Astrocyte of the spinal cord (primary cell): Measurements from ENCODE around the gene MKS1.
A peak's percentile ranks its signal among the peaks of the same experiment; 100 is the strongest.

ENCODE experiments used
- DNase-seq: peaks from one replicate; pipeline ENCODE4 v3.0.0; 2011; ENCODE audit warnings: low read depth, low spot score
- H3K4me3 ChIP-seq: 2 replicates; pipeline ENCODE4 v1.5.1; 2011; ENCODE audit warnings: low read depth, mild to moderate bottlenecking, low read length, moderate library complexity
- in situ Hi-C: cut with HindIII; loops from 2 replicates; pipeline ENCODE4 v1.10.0; 2017; ENCODE audit warnings: low sequenced_read_pairs
- TF ChIP-seq, protein P1 (sequence below): IDR thresholded peaks from 2 replicates; pipeline ENCODE4 v1.5.1; 2012; ENCODE audit warnings: low read depth, mild to moderate bottlenecking, low read length, inconsistent platforms

The MKS1 gene

GRCh38 chr17:58235821-58236220, 16.8 kb upstream of the MKS1 start:
- TF ChIP-seq, protein P1, sequence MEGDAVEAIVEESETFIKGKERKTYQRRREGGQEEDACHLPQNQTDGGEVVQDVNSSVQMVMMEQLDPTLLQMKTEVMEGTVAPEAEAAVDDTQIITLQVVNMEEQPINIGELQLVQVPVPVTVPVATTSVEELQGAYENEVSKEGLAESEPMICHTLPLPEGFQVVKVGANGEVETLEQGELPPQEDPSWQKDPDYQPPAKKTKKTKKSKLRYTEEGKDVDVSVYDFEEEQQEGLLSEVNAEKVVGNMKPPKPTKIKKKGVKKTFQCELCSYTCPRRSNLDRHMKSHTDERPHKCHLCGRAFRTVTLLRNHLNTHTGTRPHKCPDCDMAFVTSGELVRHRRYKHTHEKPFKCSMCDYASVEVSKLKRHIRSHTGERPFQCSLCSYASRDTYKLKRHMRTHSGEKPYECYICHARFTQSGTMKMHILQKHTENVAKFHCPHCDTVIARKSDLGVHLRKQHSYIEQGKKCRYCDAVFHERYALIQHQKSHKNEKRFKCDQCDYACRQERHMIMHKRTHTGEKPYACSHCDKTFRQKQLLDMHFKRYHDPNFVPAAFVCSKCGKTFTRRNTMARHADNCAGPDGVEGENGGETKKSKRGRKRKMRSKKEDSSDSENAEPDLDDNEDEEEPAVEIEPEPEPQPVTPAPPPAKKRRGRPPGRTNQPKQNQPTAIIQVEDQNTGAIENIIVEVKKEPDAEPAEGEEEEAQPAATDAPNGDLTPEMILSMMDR: no peak
- no peak for DNase-seq
- no peak overlapping the region for H3K4me3 ChIP-seq
- in situ Hi-C loops: no loop called here

- in situ Hi-C loops: no loop called here
- TF ChIP-seq, protein P1: no peak
- no peak overlapping the region for H3K4me3 ChIP-seq
- DNase-seq: no peak
These were observed 15.5 kb upstream of the MKS1 start for GRCh38 chr17:58234512-58234911.

DNA sequence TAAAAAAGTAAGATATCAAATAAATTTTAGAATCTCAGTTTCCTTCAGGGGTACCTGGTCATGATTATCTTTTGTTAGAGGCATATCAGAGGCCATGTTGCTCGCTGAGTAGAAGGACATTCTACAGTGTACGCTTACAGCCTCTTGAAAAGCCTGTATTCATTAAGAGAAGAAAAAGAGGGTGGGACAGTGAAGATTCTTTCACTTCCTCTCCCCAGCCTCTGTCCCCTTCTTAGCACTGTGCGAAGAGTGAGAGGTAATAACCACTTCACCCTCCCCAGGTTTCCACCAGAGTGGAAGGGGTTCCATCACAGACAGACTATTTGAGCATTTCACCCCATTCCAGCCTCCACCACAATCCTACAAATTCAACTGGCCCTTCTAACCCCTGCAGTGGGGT, 14.5 kb upstream of the MKS1 start:
- in situ Hi-C loops: no loop called here
- H3K4me3 ChIP-seq: no peak overlapping the region
- DNase-seq: no peak
- TF ChIP-seq, protein P1: no peak

GRCh38 chr17:58232707-58233156, 13.7 kb upstream of the MKS1 start:
- H3K4me3 ChIP-seq: no peak overlapping the region
- TF ChIP-seq, protein P1: no peak
- in situ Hi-C loops: no loop called here
- peak; percentile 65 for DNase-seq

DNA sequence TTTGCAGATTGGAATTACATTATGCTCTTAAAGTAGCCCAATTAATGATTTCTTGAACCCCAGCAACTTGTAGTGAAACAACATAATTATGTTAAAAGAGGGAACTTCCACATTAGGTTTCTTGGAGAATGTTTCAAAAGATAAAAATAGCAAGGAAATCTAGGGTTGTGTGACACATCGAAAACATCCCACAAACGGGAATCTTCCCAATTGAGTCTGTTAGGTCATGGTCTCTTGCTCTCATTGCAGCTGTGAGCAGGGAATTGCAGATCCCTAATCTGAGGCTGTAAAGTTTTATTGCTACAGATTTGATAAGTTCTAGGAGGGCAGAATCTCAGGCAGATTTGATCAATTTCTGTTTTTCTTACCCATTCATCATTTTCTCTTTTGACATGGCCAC, 12.6 kb upstream of the MKS1 start:
- in situ Hi-C loops: no loop called here
- no peak for DNase-seq
- TF ChIP-seq, protein P1: no peak
- no peak overlapping the region for H3K4me3 ChIP-seq

DNA sequence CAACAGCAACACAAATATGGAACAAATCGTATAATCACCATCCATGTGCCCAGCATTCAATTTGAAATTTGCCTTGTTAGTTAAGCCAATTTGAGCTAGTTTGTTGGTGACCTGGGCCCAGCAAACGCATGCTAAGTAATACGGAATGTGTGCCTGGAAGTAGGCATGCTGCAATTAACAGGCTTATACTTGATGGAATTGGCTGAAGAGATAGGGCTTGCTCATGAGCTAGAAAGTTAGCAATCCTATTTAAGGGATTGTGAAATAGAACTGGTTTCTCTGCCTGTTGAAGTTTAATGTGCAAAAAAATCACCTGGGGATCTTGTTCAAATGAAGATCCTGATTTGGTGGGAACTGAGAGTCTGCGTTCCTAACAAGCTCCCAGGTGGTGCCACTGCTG, 10.8 kb upstream of the MKS1 start:
- H3K4me3 ChIP-seq: no peak overlapping the region
- DNase-seq: no peak
- in situ Hi-C loops: no loop called here
- TF ChIP-seq, protein P1: no peak

DNA sequence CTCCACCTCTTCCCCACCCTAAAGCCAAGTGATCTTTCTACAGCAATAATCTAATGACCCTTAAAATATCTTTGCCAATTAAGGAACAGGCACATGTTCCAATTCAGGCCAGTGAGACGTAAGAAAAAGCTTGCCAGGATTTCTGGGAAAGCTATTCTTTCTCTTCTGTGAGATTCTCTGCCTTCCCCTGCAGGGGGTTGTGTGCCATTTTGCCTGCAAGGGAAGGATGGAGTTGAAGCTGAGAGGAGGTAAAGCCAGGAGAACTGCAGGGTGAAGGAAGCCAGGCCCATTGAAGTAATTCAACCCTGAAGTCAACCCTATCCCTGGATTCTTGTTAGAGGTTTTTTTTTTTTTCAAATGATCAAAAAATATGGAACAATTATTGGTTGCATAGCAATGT, 10.3 kb upstream of the MKS1 start:
- DNase-seq: no peak
- in situ Hi-C loops: no loop called here
- no peak overlapping the region for H3K4me3 ChIP-seq
- TF ChIP-seq, protein P1: no peak
